Nephron progenitor cell (in vitro differentiated cells): ENCODE data around the gene GPR158.

ENCODE experiments used
- DNase-seq: peaks from one replicate; pipeline ENCODE4 v3.0.0; 2021
- H3K27ac Mint-ChIP-seq: 2 replicates; pipeline ENCODE4 v1.8.0; 2021; ENCODE audit warnings: mild to moderate bottlenecking, moderate library complexity, mixed read lengths
- H3K27me3 Mint-ChIP-seq: 2 replicates; pipeline ENCODE4 v1.8.0; 2021; ENCODE audit warnings: mild to moderate bottlenecking, low read depth, mixed read lengths; ENCODE audit not compliant: poor library complexity
- H3K36me3 Mint-ChIP-seq: 2 replicates; pipeline ENCODE4 v1.8.0; 2021; ENCODE audit warnings: low read depth, mixed read lengths
- H3K4me1 Mint-ChIP-seq: 2 replicates; pipeline ENCODE4 v1.8.0; 2021; ENCODE audit warnings: mixed read lengths
- H3K4me3 Mint-ChIP-seq: 2 replicates; pipeline ENCODE4 v1.8.0; 2021; ENCODE audit warnings: mild to moderate bottlenecking, moderate library complexity, mixed read lengths
- H3K9me3 Mint-ChIP-seq: 2 replicates; pipeline ENCODE4 v1.8.0; 2021; ENCODE audit warnings: mild to moderate bottlenecking, moderate library complexity, mixed read lengths
- CTCF ChIP-seq: fragments of 200-600 bp; sonication (generic); IDR thresholded peaks from 2 replicates; pipeline ENCODE4 v1.5.0; 2021; ENCODE audit warnings: antibody characterized with exemption

The GPR158 gene

GRCh38 chr10:25174461-25175230, at the start of gene GPR158:
Gene GPR158, plus strand, starts transcription at chr10:25175001. Its CDS starts 420 bp downstream, at chr10:25175421.
- peak; percentile 96 for DNase-seq
- H3K9me3 Mint-ChIP-seq: no peaks in the 10 kb centered on the region
- peaks cover 73% of the 10 kb centered on the region for H3K27me3 Mint-ChIP-seq
- peak within 1 kb of the TSS; percentile 88 for H3K4me3 Mint-ChIP-seq
- no peak within 1 kb of the TSS for H3K27ac Mint-ChIP-seq
- peaks cover 12% of the 10 kb centered on the region for H3K4me1 Mint-ChIP-seq
- TF ChIP-seq CTCF: no peak
- H3K36me3 Mint-ChIP-seq: no peaks in the 10 kb centered on the region

- H3K27ac Mint-ChIP-seq: no peak overlapping the region
- H3K27me3 Mint-ChIP-seq: peaks cover 11% of the 10 kb centered on the region
- peaks cover 14% of the 10 kb centered on the region for H3K4me1 Mint-ChIP-seq
- peak; percentile 80 for DNase-seq
- no peaks in the 10 kb centered on the region for H3K36me3 Mint-ChIP-seq
- TF ChIP-seq CTCF: no peak
- peaks cover 6% of the 10 kb centered on the region for H3K9me3 Mint-ChIP-seq
- H3K4me3 Mint-ChIP-seq: no peak overlapping the region
These were observed 49.6 kb upstream of the GPR158 start for GRCh38 chr10:25125201-25125611.

- no peak overlapping the region for H3K27ac Mint-ChIP-seq
- no peak for DNase-seq
- peaks cover 16% of the 10 kb centered on the region for H3K4me1 Mint-ChIP-seq
- H3K36me3 Mint-ChIP-seq: peaks cover 4% of the 10 kb centered on the region
- no peak overlapping the region for H3K4me3 Mint-ChIP-seq
- no peak for TF ChIP-seq CTCF
- peaks cover 11% of the 10 kb centered on the region for H3K27me3 Mint-ChIP-seq
- peaks cover 15% of the 10 kb centered on the region for H3K9me3 Mint-ChIP-seq
These were observed 45.2 kb upstream of the GPR158 start for GRCh38 chr10:25129592-25129991.

GRCh38 chr10:25130906-25131305, 43.9 kb upstream of the GPR158 start:
- Mint-ChIP-seq H3K27me3 (peaks cover 11% of the 10 kb centered on the region), H3K4me1 (peaks cover 6% of the 10 kb centered on the region), H3K4me3 (no peak overlapping the region), H3K9me3 (peaks cover 20% of the 10 kb centered on the region), H3K36me3 (peaks cover 5% of the 10 kb centered on the region), H3K27ac (no peak overlapping the region)
- DNase-seq: no peak
- TF ChIP-seq CTCF: no peak

GRCh38 chr10:25142116-25142864, 32.5 kb upstream of the GPR158 start:
- H3K36me3 Mint-ChIP-seq: no peaks in the 10 kb centered on the region
- no peak for TF ChIP-seq CTCF
- no peaks in the 10 kb centered on the region for H3K9me3 Mint-ChIP-seq
- no peak for DNase-seq
- no peaks in the 10 kb centered on the region for H3K4me1 Mint-ChIP-seq
- H3K27me3 Mint-ChIP-seq: peaks cover 6% of the 10 kb centered on the region
- no peak overlapping the region for H3K4me3 Mint-ChIP-seq
- no peak overlapping the region for H3K27ac Mint-ChIP-seq
